ENCODE measurements around the gene CPSF6. TPM values are rescaled to one million over a fixed set of nuclear protein-coding genes. Genes with fewer than 3 reads are reported as not detected.
"Not testable (repeated sequence)": the region's sequence is repeated elsewhere in the genome, so short reads cannot be mapped to it uniquely, and the experiment has no call there.

Gene CPSF6
- total RNA-seq, 2 donors from 2014 or later, result 85.4 to 87.3 TPM

- Mint-ChIP-seq H3K27me3 (no peaks in the 10 kb centered on the region), H3K27ac (peak overlapping the region; percentile 97), H3K36me3 (ENCODE audit: low read depth) (peaks cover 4% of the 10 kb centered on the region), H3K4me3 (peak overlapping the region; percentile 100), H3K4me1 (peaks cover 36% of the 10 kb centered on the region)
- no peaks in the 10 kb centered on the region for H3K9me3 ChIP-seq (ENCODE audit: control insufficient read depth, low read length, poor library complexity, severe bottlenecking)
- DNase-seq, result no peak
- ATAC-seq, result peak; percentile 7
These were observed 1.2 kb downstream of the CPSF6 start for GRCh38 chr12:69240631-69240995.

- DNase-seq (no peak), ATAC-seq (no peak)
- no peaks in the 10 kb centered on the region for H3K9me3 ChIP-seq (ENCODE audit: control insufficient read depth, low read length, poor library complexity, severe bottlenecking)
- Mint-ChIP-seq H3K36me3 (ENCODE audit: low read depth) (peaks cover 4% of the 10 kb centered on the region), H3K4me1 (peaks cover 36% of the 10 kb centered on the region), H3K27ac (peak overlapping the region; percentile 97), H3K27me3 (no peaks in the 10 kb centered on the region), H3K4me3 (peak overlapping the region; percentile 69)
These were observed 2.2 kb downstream of the CPSF6 start for GRCh38 chr12:69241438-69242092.

DNA sequence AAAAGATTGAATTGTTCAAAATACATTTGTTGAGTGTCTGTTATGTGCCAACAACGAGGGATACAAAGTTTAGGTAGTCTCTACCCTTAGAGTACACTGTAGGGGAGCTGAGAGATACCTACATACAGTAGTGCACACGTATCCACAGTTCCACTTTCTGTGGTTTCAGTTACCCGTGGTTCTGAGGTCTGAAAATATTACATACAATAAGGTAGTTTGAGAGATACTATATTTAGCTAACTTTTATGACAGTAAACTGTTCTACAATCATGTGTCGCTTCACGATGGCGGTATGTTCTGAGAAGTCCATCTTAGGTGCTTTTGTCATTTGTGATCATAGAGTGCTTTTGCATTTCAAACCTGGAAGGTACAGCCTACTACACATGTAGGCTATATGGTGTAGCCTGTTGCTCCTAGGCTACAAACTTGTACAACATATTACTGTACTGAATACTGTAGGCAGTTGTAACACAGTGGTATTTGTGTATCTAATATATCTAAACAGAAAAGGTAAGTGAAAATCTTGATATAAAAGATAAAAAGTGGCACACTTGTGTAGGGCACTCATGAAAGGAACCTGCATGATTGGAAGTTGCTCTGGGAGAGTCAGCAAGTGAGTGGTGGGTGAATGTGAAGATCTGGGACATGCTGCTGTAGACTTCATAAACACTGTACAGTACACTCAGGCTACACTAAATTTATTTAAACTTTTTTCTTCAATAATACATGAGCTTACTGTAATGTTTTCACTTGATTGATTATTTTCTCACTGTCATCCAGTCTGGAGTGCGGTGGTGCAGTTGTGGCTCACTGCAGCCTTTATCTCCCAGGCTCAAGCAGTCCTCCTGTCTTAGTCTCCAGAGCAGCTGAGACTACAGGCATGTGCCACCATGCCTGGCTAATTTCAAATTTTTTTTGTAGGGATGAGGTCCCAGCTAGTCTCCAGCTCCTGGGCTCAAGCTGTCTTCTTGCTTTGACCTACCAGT, 4.0 kb downstream of the CPSF6 start:
- ATAC-seq, result no peak
- H3K4me1 Mint-ChIP-seq, result peaks cover 50% of the 10 kb centered on the region
- peaks cover 4% of the 10 kb centered on the region for H3K36me3 Mint-ChIP-seq (ENCODE audit: low read depth)
- no peaks in the 10 kb centered on the region for H3K27me3 Mint-ChIP-seq
- no peaks in the 10 kb centered on the region for H3K9me3 ChIP-seq (ENCODE audit: control insufficient read depth, low read length, poor library complexity, severe bottlenecking)
- peak overlapping the region; percentile 39 for H3K27ac Mint-ChIP-seq
- peak overlapping the region; percentile 69 for H3K4me3 Mint-ChIP-seq
- DNase-seq, result no peak

- H3K27me3 Mint-ChIP-seq, result no peaks in the 10 kb centered on the region
- peak overlapping the region; percentile 75 for H3K4me3 Mint-ChIP-seq
- DNase-seq, result no peak
- H3K36me3 Mint-ChIP-seq (ENCODE audit: low read depth), result no peaks in the 10 kb centered on the region
- no peak for ATAC-seq
- no peaks in the 10 kb centered on the region for H3K9me3 ChIP-seq (ENCODE audit: control insufficient read depth, low read length, poor library complexity, severe bottlenecking)
- peaks cover 40% of the 10 kb centered on the region for H3K4me1 Mint-ChIP-seq
- H3K27ac Mint-ChIP-seq, result peak overlapping the region; percentile 79
These were observed 8.1 kb downstream of the CPSF6 start for GRCh38 chr12:69247268-69248018.

- H3K36me3 Mint-ChIP-seq (ENCODE audit: low read depth), result peaks cover 5% of the 10 kb centered on the region
- no peak for ATAC-seq
- H3K27ac Mint-ChIP-seq, result peak overlapping the region; percentile 29
- H3K4me1 Mint-ChIP-seq, result peaks cover 33% of the 10 kb centered on the region
- no peak for DNase-seq
- H3K9me3 ChIP-seq (ENCODE audit: control insufficient read depth, low read length, poor library complexity, severe bottlenecking), result no peaks in the 10 kb centered on the region
- H3K27me3 Mint-ChIP-seq, result no peaks in the 10 kb centered on the region
- no peak overlapping the region for H3K4me3 Mint-ChIP-seq
These were observed 12.7 kb downstream of the CPSF6 start for GRCh38 chr12:69252033-69252432.

DNA sequence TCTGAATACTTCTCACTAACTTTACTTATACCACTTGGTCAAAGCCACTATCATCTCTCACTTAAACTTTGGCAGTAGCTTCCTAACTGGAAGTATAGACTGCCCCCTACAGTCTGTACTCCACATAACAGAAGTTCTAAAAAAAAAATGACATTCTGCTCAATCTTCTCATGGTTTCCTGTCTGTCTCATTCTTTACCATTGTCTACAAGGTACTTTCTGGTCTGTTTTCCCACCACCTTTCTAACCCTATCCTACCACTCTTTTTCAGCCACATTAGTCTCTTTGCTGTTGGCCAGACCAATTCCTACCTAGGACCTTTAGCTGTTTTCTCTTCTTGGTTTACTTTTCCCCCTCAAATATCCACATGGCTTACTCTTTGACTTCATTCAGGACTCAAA, 14.7 kb downstream of the CPSF6 start:
- no peaks in the 10 kb centered on the region for H3K27me3 Mint-ChIP-seq
- DNase-seq (no peak), ATAC-seq (peak; percentile 89)
- peak overlapping the region; percentile 9 for H3K27ac Mint-ChIP-seq
- H3K4me3 Mint-ChIP-seq, result peak overlapping the region; percentile 47
- peaks cover 26% of the 10 kb centered on the region for H3K4me1 Mint-ChIP-seq
- peaks cover 9% of the 10 kb centered on the region for H3K36me3 Mint-ChIP-seq (ENCODE audit: low read depth)
- no peaks in the 10 kb centered on the region for H3K9me3 ChIP-seq (ENCODE audit: control insufficient read depth, low read length, poor library complexity, severe bottlenecking)

DNA sequence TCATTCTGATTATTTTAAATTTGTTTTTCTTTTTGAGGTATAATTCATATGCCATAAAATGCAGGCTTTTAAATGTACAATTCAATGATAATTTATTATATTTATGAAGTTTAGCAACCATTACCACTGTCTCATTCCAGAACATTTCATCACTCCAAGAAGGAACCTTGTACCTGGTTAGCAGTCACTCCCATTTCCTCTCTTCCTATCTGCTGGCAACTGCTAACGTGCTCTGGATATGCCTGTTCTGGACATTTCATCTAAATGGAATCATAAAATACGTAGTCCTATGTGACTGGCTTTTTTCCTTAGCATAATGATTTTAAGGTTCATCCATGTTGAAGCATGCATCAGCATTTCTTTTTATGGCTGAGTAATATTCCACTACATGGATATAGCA, 15.5 kb downstream of the CPSF6 start:
- peaks cover 9% of the 10 kb centered on the region for H3K36me3 Mint-ChIP-seq (ENCODE audit: low read depth)
- H3K27me3 Mint-ChIP-seq, result no peaks in the 10 kb centered on the region
- H3K27ac Mint-ChIP-seq, result no peak overlapping the region
- H3K9me3 ChIP-seq (ENCODE audit: control insufficient read depth, low read length, poor library complexity, severe bottlenecking), result no peaks in the 10 kb centered on the region
- H3K4me3 Mint-ChIP-seq, result no peak overlapping the region
- peaks cover 21% of the 10 kb centered on the region for H3K4me1 Mint-ChIP-seq
- no peak for ATAC-seq
- no peak for DNase-seq

DNA sequence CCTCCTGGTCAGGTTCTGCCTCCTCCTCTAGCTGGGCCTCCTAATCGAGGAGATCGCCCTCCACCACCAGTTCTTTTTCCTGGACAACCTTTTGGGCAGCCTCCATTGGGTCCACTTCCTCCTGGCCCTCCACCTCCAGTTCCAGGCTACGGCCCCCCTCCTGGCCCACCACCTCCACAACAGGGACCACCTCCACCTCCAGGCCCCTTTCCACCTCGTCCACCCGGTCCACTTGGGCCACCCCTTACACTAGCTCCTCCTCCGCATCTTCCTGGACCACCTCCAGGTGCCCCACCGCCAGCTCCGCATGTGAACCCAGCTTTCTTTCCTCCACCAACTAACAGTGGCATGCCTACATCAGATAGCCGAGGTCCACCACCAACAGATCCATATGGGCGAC, 19.3 kb downstream of the CPSF6 start:
- H3K9me3 ChIP-seq (ENCODE audit: control insufficient read depth, low read length, poor library complexity, severe bottlenecking), result no peaks in the 10 kb centered on the region
- H3K27me3 Mint-ChIP-seq, result no peaks in the 10 kb centered on the region
- no peak overlapping the region for H3K4me3 Mint-ChIP-seq
- H3K36me3 Mint-ChIP-seq (ENCODE audit: low read depth), result peaks cover 20% of the 10 kb centered on the region
- DNase-seq, result no peak
- peak overlapping the region; percentile 86 for H3K27ac Mint-ChIP-seq
- peaks cover 15% of the 10 kb centered on the region for H3K4me1 Mint-ChIP-seq
- no peak for ATAC-seq

- peaks cover 12% of the 10 kb centered on the region for H3K4me1 Mint-ChIP-seq
- no peaks in the 10 kb centered on the region for H3K9me3 ChIP-seq (ENCODE audit: control insufficient read depth, low read length, poor library complexity, severe bottlenecking)
- no peak overlapping the region for H3K4me3 Mint-ChIP-seq
- ATAC-seq (no peak), DNase-seq (no peak)
- H3K36me3 Mint-ChIP-seq (ENCODE audit: low read depth), result peaks cover 18% of the 10 kb centered on the region
- H3K27me3 Mint-ChIP-seq, result no peaks in the 10 kb centered on the region
- H3K27ac Mint-ChIP-seq, result no peak overlapping the region
These were observed 23.1 kb downstream of the CPSF6 start for GRCh38 chr12:69262264-69262974.

- peaks cover 14% of the 10 kb centered on the region for H3K36me3 Mint-ChIP-seq (ENCODE audit: low read depth)
- ATAC-seq, result no peak
These were observed 25.8 kb downstream of the CPSF6 start for GRCh38 chr12:69265205-69265604.

DNA sequence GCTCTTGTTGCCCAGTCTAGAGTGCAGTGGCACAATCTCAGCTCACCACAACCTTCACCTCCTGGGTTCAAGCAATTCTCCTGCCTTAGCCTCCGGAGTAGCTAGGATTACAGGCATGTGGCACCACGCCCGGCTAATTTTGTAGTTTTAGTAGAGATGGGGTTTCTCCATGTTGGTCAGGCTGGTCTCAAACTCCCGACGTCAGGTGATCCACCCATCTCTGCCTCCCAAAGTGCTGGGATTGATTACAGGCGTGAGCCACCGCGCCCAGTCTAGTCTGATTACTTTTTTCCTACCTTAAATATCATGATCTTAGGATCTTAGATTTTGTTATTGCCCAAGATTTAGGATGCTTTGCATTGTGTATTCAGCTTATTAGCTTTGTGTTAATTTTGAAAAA, 26.3 kb downstream of the CPSF6 start:
- not testable (repeated sequence) for DNase-seq; H3K27me3 Mint-ChIP-seq; ATAC-seq; H3K4me1 Mint-ChIP-seq; H3K9me3 ChIP-seq (ENCODE audit: control insufficient read depth, low read length, poor library complexity, severe bottlenecking); H3K4me3 Mint-ChIP-seq
- peak overlapping the region; percentile 60 for H3K27ac Mint-ChIP-seq
- H3K36me3 Mint-ChIP-seq (ENCODE audit: low read depth), result peaks cover 11% of the 10 kb centered on the region

More at GRCh38 chr12:69265205-69265604, 25.8 kb downstream of the CPSF6 start:
- Mint-ChIP-seq H3K4me3 (no peak overlapping the region), H3K27me3 (no peaks in the 10 kb centered on the region), H3K4me1 (peaks cover 10% of the 10 kb centered on the region), H3K27ac (no peak overlapping the region)
- H3K9me3 ChIP-seq (ENCODE audit: control insufficient read depth, low read length, poor library complexity, severe bottlenecking), result no peaks in the 10 kb centered on the region
- DNase-seq, result no peak

GRCh38 chr12:69266036-69266635, 26.8 kb downstream of the CPSF6 start:
- H3K27ac Mint-ChIP-seq, result peak overlapping the region; percentile 60
- no peaks in the 10 kb centered on the region for H3K27me3 Mint-ChIP-seq
- no peaks in the 10 kb centered on the region for H3K9me3 ChIP-seq (ENCODE audit: control insufficient read depth, low read length, poor library complexity, severe bottlenecking)
- DNase-seq, result no peak
- ATAC-seq, result no peak
- peaks cover 10% of the 10 kb centered on the region for H3K4me1 Mint-ChIP-seq
- no peak overlapping the region for H3K4me3 Mint-ChIP-seq
- H3K36me3 Mint-ChIP-seq (ENCODE audit: low read depth), result peaks cover 9% of the 10 kb centered on the region
